HepG2 (cell line): ENCODE data around the gene CHD9NB. TPM values are rescaled to one million over a fixed set of nuclear protein-coding genes. Genes with fewer than 3 reads are reported as not detected.

Experiments
- ATAC-seq: fragments of 200-7000 bp; cut with Tn5 transposase; 3 replicates; pipeline ENCODE4 v1.9.1; 2020; ENCODE audit warnings: mild to moderate bottlenecking, moderate library complexity
- BruUV-seq: library from RNA; stranded (reverse); fragments of 400-500 nt; replicated peaks from 2 replicates; lab custom pipeline; 2021; lab: Mats Ljungman, UMichigan
- CTCF ChIA-PET: fragments of 300-600 bp; formaldehyde crosslinking; extraction: SDS; loops from one replicate; lab custom pipeline; 2021; ENCODE audit warnings: low total read pairs, inconsistent platforms, low intra/inter-chr PET ratio; lab: Yijun Ruan, JAX
- POLR2A ChIA-PET: fragments of 350-600 bp; sonication (Branson Sonifier 250); formaldehyde crosslinking; loops from one replicate; lab custom pipeline; 2020; ENCODE audit warnings: antibody characterized with exemption, inconsistent platforms; lab: Yijun Ruan, JAX
- DNase-seq: peaks from one replicate; pipeline ENCODE4 v3.0.0-alpha.2; 2015; ENCODE audit warnings: low spot score
- FAIRE-seq: peaks from 3 replicates; lab custom pipeline; 2011; peaks lifted over from hg19 to GRCh38; lab: Jason Lieb, UNC
- H2AFZ ChIP-seq: one replicate; pipeline ENCODE4 v1.6.1; 2011; ENCODE audit warnings: low read length, inconsistent platforms
- H3K27ac ChIP-seq: fragments of 300-600 bp; 3 replicates; pipeline ENCODE4 v1.8.0; 2011; ENCODE audit warnings: mixed run types, mild to moderate bottlenecking, mixed read lengths, low read length, inconsistent platforms; ENCODE audit not compliant: insufficient read depth; ENCODE audit errors: extremely low read length
- H3K27me3 ChIP-seq, 2 experiments: fragments of 200-600 bp in 1 of 2; 2 replicates in 1 of 2; 3 replicates in 1 of 2; pipeline versions ENCODE4 v1.6.0 to v1.8.0; 2011; ENCODE audit warnings: low read length in 2 of 2, mild to moderate bottlenecking in 2 of 2, moderate library complexity in 2 of 2, inconsistent platforms in 1 of 2; ENCODE audit not compliant: insufficient read depth in 2 of 2, control insufficient read depth in 1 of 2
- H3K36me3 ChIP-seq, 2 experiments: fragments of 200-600 bp in 1 of 2; replicated peaks in 1 of 2; 2 replicates in 1 of 2; 3 replicates in 1 of 2; pipeline versions ENCODE4 v1.5.1 to v1.8.0; 2011; ENCODE audit warnings: low read length in 2 of 2, inconsistent platforms in 1 of 2; ENCODE audit not compliant: insufficient read depth in 2 of 2, control insufficient read depth in 1 of 2
- H3K4me1 ChIP-seq: 2 replicates; pipeline ENCODE4 v1.5.1; 2012; ENCODE audit warnings: low read length, inconsistent platforms; ENCODE audit not compliant: insufficient read depth
- H3K4me2 ChIP-seq: 2 replicates; pipeline ENCODE4 v1.6.0; 2011; ENCODE audit warnings: low read depth, low read length, inconsistent platforms
- H3K4me3 ChIP-seq, 3 experiments: fragments of 200-600 bp in 1 of 3; sonication (generic), shearing (Covaris generic) in 1 of 3; replicated peaks in 1 of 3; 2 replicates each; pipeline ENCODE4 v1.5.1; 2011 to 2016; ENCODE audit warnings: low read length in 3 of 3, inconsistent platforms in 2 of 3, low read depth in 2 of 3, mild to moderate bottlenecking in 2 of 3, control low read depth in 1 of 3, mixed read lengths in 1 of 3; ENCODE audit not compliant: insufficient read depth in 1 of 3
- H3K79me2 ChIP-seq: one replicate; pipeline ENCODE4 v1.6.1; 2011; ENCODE audit warnings: low read length, inconsistent platforms; ENCODE audit not compliant: insufficient read depth
- H3K9ac ChIP-seq: 2 replicates; pipeline ENCODE4 v1.6.0; 2011; ENCODE audit warnings: mild to moderate bottlenecking, low read depth, low read length, inconsistent platforms; ENCODE audit not compliant: insufficient read depth
- H3K9me3 ChIP-seq: 2 replicates; pipeline ENCODE4 v1.5.1; 2012; ENCODE audit warnings: mild to moderate bottlenecking, low read length
- H4K20me1 ChIP-seq: 2 replicates; pipeline ENCODE4 v1.6.0; 2011; ENCODE audit warnings: inconsistent platforms, mild to moderate bottlenecking, low read length, moderate library complexity; ENCODE audit not compliant: insufficient read depth
- CBX1 ChIP-seq: IDR thresholded peaks from one replicate; pipeline ENCODE4 v1.6.1; 2016; ENCODE audit warnings: antibody characterized with exemption, low read depth
- HMG20B ChIP-seq: conservative IDR thresholded peaks from 2 replicates; pipeline ENCODE4 v1.6.1; 2016; ENCODE audit warnings: missing genetic modification reagents, missing compliant biosample characterization
- HOXD1 ChIP-seq: sonication (generic); formaldehyde crosslinking; IDR thresholded peaks from 2 replicates; pipeline ENCODE4 v1.5.0; 2020; ENCODE audit warnings: missing genetic modification reagents
- MAZ ChIP-seq, 2 experiments: sonication (generic) in 1 of 2; formaldehyde crosslinking in 1 of 2; IDR thresholded peaks; 2 replicates each; pipeline versions ENCODE4 v1.5.0 to v1.6.1; 2012 to 2020; ENCODE audit warnings: low read depth in 2 of 2, mild to moderate bottlenecking in 2 of 2, borderline replicate concordance in 1 of 2, improper control_type of control experiment in 1 of 2, low read length in 1 of 2, missing genetic modification reagents in 1 of 2, moderate library complexity in 1 of 2
- SOX13 ChIP-seq, 3 experiments: fragments of 450-650 bp in 1 of 3; sonication (generic) in 1 of 3; formaldehyde crosslinking in 1 of 3; IDR thresholded peaks in 2 of 3; conservative IDR thresholded peaks in 1 of 3; 2 replicates each; pipeline versions ENCODE4 v1.5.0 to v1.6.1; 2016 to 2020; ENCODE audit warnings: antibody characterized with exemption in 1 of 3, mild to moderate bottlenecking in 1 of 3, missing compliant biosample characterization in 1 of 3, missing genetic modification reagents in 1 of 3, moderate library complexity in 1 of 3
- TBX2 ChIP-seq: sonication (generic); formaldehyde crosslinking; IDR thresholded peaks from 2 replicates; pipeline ENCODE4 v1.5.0; 2020; ENCODE audit warnings: missing genetic modification reagents, mild to moderate bottlenecking, borderline replicate concordance
- ZNF256 ChIP-seq: sonication (generic); formaldehyde crosslinking; conservative IDR thresholded peaks from 2 replicates; pipeline ENCODE4 v1.4.0; 2020; ENCODE audit warnings: missing genetic modification reagents
- ZNF547 ChIP-seq: sonication (generic); formaldehyde crosslinking; IDR thresholded peaks from 2 replicates; pipeline ENCODE4 v1.5.1; 2020; ENCODE audit warnings: mild to moderate bottlenecking, missing genetic modification reagents
- ZNF567 ChIP-seq: sonication (generic); formaldehyde crosslinking; IDR thresholded peaks from 2 replicates; pipeline ENCODE4 v1.8.1; 2023; ENCODE audit warnings: mild to moderate bottlenecking, missing genetic modification reagents, borderline replicate concordance
- ZNF703 ChIP-seq: sonication (generic); formaldehyde crosslinking; IDR thresholded peaks from 2 replicates; pipeline ENCODE4 v1.5.1; 2020; ENCODE audit warnings: missing genetic modification reagents, mild to moderate bottlenecking, moderate library complexity, borderline replicate concordance
- WGBS: methylation state at CpG from one replicate; pipeline ENCODE4 v1.1.6; 2017; ENCODE audit warnings: low lambda C conversion rate; 5-methylcytosine and 5-hydroxymethylcytosine counted together
- in situ Hi-C: cut with HindIII; loops from 2 replicates; pipeline ENCODE4 v1.10.0; 2017; ENCODE audit warnings: low pct_unique_long_range_greater_than_20kb; ENCODE audit not compliant: extremely low pct_ligation_motif_present
- intact Hi-C: fragments of 100-400 bp; cut with micrococcal nuclease; formaldehyde crosslinking; loops from one replicate; pipeline ENCODE4 v1.10.0; 2022; ENCODE audit not compliant: unreplicated experiment
- polyA plus RNA-seq, 8 experiments: library from polyadenylated mRNA; depleted of rRNA in 3 of 8; stranded (reverse) in 7 of 8; unstranded in 1 of 8; fragments of >200 nt; fragmentation: Illumina TruSeq in 4 of 8; extraction: Trizol in 4 of 8; gene quantifications; 2 replicates each; pipeline versions ENCODE4 v1.2.1 to v1.2.3, GENCODE V29; 2011 to 2016; ENCODE audit warnings: low read depth in 4 of 8, missing spikeins in 1 of 8, mixed read lengths in 1 of 8; ENCODE audit not compliant: insufficient read depth in 1 of 8
- total RNA-seq, 5 experiments: library from RNA; depleted of rRNA; stranded (reverse); fragments of >200 nt; fragmentation: Illumina TruSeq; extraction: Trizol; gene quantifications; 2 replicates each; pipeline ENCODE4 v1.2.3, GENCODE V29; 2016; ENCODE audit warnings: low read depth in 1 of 5
- TF ChIP-seq, protein P1 (sequence below): sonication (generic); formaldehyde crosslinking; IDR thresholded peaks from 2 replicates; pipeline ENCODE4 v1.9.0; 2021; ENCODE audit warnings: missing genetic modification reagents, borderline replicate concordance
- TF ChIP-seq, protein P2 (sequence below): sonication (generic); formaldehyde crosslinking; IDR thresholded peaks from 2 replicates; pipeline ENCODE4 v1.4.0; 2020; ENCODE audit warnings: missing genetic modification reagents

CHD9NB gene
- total and polyA plus RNA-seq, 2 of the 13 experiments (the other 11 are each of a cell fraction or from before 2014, with no cell fraction given), result 0.17 to 0.18 TPM

DNA sequence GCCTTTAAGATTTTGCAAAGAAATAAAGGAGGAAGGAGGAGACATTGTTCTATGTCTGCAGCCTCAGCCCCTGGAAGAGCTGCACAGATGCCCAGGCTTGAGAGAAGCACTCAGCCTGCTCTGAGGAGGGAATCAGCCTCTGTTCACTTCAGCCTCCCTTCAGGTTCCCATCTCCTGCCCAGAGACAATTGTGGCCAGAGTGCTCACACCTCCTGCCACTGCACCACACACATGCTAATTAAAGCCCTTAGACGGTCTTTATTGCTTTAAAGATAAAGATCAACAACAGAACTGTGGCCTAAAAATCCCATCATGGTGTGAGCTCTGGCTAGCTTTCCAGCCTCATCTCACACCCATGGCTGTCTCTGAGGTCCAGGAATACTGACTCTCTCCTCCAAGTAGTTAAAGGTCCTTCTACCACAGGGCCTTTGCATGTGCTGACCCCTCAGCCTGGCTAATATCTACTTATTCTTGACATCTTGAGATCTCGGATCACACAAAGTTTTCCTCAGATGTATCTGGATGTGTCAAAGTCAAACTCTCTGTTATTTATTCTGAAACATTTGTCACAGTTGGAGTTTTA is 33.8 kb downstream of the CHD9NB start:
- Histone ChIP-seq H3K4me2 (no peak overlapping the region), H3K4me3 (no peak overlapping the region), H4K20me1 (no peaks in the 10 kb centered on the region), H3K27me3 (0 out of 5 replicates have a peak, but pooled peaks cover 0 to 5% of the 10 kb centered on the region in 2 experiments), H3K9me3 (no peaks in the 10 kb centered on the region), H3K4me1 (no peaks in the 10 kb centered on the region), H3K27ac (no peak overlapping the region), H3K9ac (no peak overlapping the region), H2AFZ (no peak overlapping the region), H3K36me3 (no peaks in the 10 kb centered on the region), H3K79me2 (no peaks in the 10 kb centered on the region)
- no TSS peak for BruUV-seq
- CTCF ChIA-PET, result no interaction called here
- TF ChIP-seq, protein P1, sequence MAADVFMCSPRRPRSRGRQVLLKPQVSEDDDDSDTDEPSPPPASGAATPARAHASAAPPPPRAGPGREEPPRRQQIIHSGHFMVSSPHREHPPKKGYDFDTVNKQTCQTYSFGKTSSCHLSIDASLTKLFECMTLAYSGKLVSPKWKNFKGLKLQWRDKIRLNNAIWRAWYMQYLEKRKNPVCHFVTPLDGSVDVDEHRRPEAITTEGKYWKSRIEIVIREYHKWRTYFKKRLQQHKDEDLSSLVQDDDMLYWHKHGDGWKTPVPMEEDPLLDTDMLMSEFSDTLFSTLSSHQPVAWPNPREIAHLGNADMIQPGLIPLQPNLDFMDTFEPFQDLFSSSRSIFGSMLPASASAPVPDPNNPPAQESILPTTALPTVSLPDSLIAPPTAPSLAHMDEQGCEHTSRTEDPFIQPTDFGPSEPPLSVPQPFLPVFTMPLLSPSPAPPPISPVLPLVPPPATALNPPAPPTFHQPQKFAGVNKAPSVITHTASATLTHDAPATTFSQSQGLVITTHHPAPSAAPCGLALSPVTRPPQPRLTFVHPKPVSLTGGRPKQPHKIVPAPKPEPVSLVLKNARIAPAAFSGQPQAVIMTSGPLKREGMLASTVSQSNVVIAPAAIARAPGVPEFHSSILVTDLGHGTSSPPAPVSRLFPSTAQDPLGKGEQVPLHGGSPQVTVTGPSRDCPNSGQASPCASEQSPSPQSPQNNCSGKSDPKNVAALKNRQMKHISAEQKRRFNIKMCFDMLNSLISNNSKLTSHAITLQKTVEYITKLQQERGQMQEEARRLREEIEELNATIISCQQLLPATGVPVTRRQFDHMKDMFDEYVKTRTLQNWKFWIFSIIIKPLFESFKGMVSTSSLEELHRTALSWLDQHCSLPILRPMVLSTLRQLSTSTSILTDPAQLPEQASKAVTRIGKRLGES, result no peak
- TF ChIP-seq MAZ (IDR thresholded peaks at IDR 0.05; ENCODE audit: borderline replicate concordance, low read depth, low read length) (no peak), MAZ (CRISPR knock-in tag; IDR thresholded peaks at IDR 0.05; ENCODE audit: low read depth) (no peak), TBX2 (CRISPR knock-in tag) (no peak), HMG20B (CRISPR knock-in tag) (no peak), ZNF256 (no peak), ZNF547 (CRISPR knock-in tag) (no peak), ZNF567 (CRISPR knock-in tag) (no peak), ZNF703 (no peak), SOX13 (IDR thresholded peaks at IDR 0.05) (no peak), SOX13 (CRISPR knock-in tag; conservative IDR thresholded peaks at IDR 0.05 in 1 of 2, IDR thresholded peaks at IDR 0.05 in 1 of 2) (no peak), CBX1 (no peak), HOXD1 (CRISPR knock-in tag) (no peak)
- TF ChIP-seq, protein P2, sequence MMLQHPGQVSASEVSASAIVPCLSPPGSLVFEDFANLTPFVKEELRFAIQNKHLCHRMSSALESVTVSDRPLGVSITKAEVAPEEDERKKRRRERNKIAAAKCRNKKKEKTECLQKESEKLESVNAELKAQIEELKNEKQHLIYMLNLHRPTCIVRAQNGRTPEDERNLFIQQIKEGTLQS (CRISPR knock-in tag), result no peak
- ATAC-seq (no peak), DNase-seq (no peak), FAIRE-seq (no peak)
- in situ Hi-C loops (no loop called here), intact Hi-C loops (no loop called here)
- POLR2A ChIA-PET, result no interaction called here
- WGBS, result 5% methylated on average over 2 of the region's 2 CpGs
